NB4 (cell line): ENCODE data around the gene RMDN3.

ENCODE experiments used
- POLR2A ChIP-seq: IDR thresholded peaks from 2 replicates; pipeline ENCODE4 v1.6.1; 2011; ENCODE audit warnings: mild to moderate bottlenecking; ENCODE audit not compliant: insufficient read length; ENCODE audit errors: extremely low read depth
- TF ChIP-seq, protein P1 (sequence below): IDR thresholded peaks from one replicate; pipeline ENCODE4 v1.5.1; 2012; ENCODE audit warnings: low read depth, low read length

DNA sequence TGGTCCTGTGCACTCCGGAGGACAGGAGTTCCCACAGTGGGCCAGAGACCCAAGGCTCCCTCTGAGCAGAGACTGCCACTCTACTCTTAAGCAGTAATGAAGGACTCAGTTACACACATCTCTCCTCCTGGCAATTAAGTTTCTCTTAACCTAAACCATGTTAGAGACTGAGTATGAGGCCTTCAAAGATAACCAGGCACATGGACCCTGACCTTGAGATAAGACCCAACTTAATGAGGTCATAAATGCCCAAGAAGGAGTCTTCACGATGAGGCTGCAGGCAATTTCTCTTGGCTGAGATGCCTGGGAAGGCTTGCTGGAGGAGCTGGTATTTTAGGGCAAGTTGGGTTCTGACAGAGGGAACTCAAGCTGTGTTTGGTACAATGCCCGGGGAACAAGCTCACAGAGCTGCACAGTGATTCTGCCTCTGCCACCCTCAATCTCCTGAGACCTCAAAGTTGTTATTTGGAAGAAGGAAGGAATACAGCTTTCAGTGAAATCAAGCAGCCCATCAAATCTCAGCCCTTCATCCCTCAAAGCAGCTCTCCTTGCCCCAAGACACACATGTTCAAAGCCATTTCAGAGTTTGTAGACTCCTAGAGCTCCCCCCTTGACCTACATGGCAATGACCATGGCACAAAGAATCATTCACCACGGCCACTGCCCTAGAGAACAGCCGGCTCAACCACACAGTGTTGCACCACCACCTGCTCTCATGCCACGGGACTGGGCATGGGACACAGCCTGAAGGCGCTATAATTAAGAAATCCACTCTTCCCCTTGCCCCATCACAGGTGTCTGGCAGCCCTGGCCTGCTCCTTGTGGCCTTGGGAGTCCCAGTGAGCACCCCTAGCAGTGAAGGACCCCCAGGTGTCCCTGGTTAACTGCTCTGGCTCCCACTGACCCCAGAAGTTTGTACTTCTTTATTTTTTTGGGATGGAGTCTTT is 7.1 kb downstream of the RMDN3 start:
- TF ChIP-seq, protein P1, sequence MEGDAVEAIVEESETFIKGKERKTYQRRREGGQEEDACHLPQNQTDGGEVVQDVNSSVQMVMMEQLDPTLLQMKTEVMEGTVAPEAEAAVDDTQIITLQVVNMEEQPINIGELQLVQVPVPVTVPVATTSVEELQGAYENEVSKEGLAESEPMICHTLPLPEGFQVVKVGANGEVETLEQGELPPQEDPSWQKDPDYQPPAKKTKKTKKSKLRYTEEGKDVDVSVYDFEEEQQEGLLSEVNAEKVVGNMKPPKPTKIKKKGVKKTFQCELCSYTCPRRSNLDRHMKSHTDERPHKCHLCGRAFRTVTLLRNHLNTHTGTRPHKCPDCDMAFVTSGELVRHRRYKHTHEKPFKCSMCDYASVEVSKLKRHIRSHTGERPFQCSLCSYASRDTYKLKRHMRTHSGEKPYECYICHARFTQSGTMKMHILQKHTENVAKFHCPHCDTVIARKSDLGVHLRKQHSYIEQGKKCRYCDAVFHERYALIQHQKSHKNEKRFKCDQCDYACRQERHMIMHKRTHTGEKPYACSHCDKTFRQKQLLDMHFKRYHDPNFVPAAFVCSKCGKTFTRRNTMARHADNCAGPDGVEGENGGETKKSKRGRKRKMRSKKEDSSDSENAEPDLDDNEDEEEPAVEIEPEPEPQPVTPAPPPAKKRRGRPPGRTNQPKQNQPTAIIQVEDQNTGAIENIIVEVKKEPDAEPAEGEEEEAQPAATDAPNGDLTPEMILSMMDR, result no peak
- TF ChIP-seq POLR2A, result no peak
